ENCODE results near the gene CUTC. TPM values are rescaled to one million over a fixed set of nuclear protein-coding genes. Genes with fewer than 3 reads are reported as not detected.

Gene CUTC
- total and polyA plus RNA-seq, 10 donors = 25.2 to 50.5 (median 38.1) TPM

DNA sequence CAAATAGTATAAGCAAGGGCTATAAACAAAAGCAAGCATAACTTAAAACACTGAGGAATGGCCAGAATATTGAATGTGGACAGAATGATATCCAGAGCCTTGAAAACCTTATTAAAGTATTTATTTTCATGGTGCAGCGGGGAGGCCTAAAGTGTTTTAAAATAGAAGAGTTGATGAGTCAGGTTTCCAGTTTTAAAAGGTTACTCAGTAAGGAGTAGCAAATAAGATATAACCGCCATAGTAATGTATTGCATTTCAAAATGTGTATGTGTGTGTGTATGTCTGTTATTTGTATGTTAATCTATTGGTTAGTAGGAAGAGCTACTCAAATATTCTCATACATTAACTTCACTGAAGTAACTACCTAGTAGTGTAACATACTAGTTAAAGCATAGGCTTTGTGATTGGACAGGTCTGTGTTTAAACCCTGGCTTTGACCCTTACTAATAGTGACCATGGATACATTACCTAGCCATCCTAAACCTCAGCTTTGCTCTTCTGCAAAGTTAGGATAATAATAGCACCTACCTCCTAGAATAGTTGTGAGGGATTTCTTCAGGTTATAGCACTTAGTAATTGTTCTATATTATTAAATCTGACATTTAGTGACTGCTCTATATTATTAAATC lies 16.9 kb downstream of the CUTC start:
- no peaks in the 10 kb centered on the region for H3K27me3 ChIP-seq (replicated peaks in 1 of 7)
- no peaks in the 10 kb centered on the region for H3K9me3 ChIP-seq
- intact Hi-C loops (cut with DNase I; ENCODE audit: low total_unique reads) = no loop called here
- WGBS, 5 donors = 94 to 100% (median 98%) methylated on average over 2 of the region's 2 CpGs
- H3K4me1 ChIP-seq = peaks cover 0 to 12% (median 0%) of the 10 kb centered on the region in 6 donors
- no peak for DNase-seq
- peaks cover 8 to 100% (median 90%) of the 10 kb centered on the region in 6 donors for H3K36me3 ChIP-seq
- TF ChIP-seq, protein P1, sequence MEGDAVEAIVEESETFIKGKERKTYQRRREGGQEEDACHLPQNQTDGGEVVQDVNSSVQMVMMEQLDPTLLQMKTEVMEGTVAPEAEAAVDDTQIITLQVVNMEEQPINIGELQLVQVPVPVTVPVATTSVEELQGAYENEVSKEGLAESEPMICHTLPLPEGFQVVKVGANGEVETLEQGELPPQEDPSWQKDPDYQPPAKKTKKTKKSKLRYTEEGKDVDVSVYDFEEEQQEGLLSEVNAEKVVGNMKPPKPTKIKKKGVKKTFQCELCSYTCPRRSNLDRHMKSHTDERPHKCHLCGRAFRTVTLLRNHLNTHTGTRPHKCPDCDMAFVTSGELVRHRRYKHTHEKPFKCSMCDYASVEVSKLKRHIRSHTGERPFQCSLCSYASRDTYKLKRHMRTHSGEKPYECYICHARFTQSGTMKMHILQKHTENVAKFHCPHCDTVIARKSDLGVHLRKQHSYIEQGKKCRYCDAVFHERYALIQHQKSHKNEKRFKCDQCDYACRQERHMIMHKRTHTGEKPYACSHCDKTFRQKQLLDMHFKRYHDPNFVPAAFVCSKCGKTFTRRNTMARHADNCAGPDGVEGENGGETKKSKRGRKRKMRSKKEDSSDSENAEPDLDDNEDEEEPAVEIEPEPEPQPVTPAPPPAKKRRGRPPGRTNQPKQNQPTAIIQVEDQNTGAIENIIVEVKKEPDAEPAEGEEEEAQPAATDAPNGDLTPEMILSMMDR (IDR thresholded peaks at IDR 0.05 in 8 of 11, conservative IDR thresholded peaks at IDR 0.05 in 3 of 11) = no peak
- no peak for TF ChIP-seq POLR2A (IDR thresholded peaks at IDR 0.05)
- no peak for TF ChIP-seq POLR2AphosphoS5 (IDR thresholded peaks at IDR 0.05)
- H3K27ac ChIP-seq = no peak overlapping the region
- no peak overlapping the region for H3K4me3 ChIP-seq

DNA sequence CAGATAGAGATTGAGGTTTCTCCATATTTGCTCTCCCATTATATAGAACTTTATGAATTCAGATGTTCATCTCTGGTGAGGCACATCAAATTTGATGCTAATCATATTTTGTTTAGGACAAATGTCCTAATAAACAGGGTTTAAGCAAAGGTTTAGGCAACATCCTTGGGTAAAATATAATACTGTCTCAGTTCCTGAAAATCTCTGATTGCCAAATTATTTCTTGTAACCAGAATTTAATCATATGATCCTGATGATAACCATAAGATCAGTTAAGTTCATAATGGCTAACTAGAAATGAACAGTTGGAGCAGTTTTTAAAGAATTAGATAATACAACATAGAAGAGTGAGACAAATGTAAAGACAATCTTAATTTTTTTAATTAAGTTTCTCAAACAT lies 18.6 kb downstream of the CUTC start:
- intact Hi-C loops (cut with DNase I; ENCODE audit: low total_unique reads) = no loop called here
- no peak for TF ChIP-seq POLR2A (IDR thresholded peaks at IDR 0.05)
- TF ChIP-seq POLR2AphosphoS5 (IDR thresholded peaks at IDR 0.05) = no peak
- TF ChIP-seq, protein P1 (IDR thresholded peaks at IDR 0.05 in 8 of 11, conservative IDR thresholded peaks at IDR 0.05 in 3 of 11) = no peak
- Histone ChIP-seq H3K4me1 (peaks cover 0 to 12% (median 0%) of the 10 kb centered on the region in 6 donors), H3K9me3 (no peaks in the 10 kb centered on the region), H3K36me3 (peaks cover 4 to 100% (median 88%) of the 10 kb centered on the region in 6 donors), H3K27me3 (replicated peaks in 1 of 7) (no peaks in the 10 kb centered on the region), H3K4me3 (no peak overlapping the region), H3K27ac (no peak overlapping the region)
- no peak for DNase-seq

DNA sequence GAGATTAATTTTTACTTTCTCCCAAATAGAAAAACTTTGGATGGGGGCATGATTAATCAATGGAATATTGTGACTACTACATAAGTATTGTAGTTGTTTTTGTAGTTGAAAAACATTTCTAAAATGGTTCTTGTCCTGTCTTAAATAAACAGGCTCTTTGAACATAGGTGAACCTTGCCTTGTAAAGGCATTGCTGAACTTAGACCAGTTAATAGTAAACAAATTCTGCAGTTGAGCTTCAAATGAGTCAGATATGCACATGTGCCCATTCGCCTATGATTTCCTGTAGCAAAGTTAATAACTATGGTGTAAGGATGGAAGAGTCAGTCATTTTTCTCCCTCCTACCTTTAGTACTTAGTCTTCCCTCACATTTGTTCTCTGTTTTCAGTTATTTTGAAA lies 22.6 kb downstream of the CUTC start:
- WGBS, 5 donors = 81 to 100% (median 89%) methylated on average over 1 of the region's 1 CpG
- H3K4me3 ChIP-seq = no peak overlapping the region
- no peaks in the 10 kb centered on the region for H3K4me1 ChIP-seq
- no peak for DNase-seq
- H3K27me3 ChIP-seq (replicated peaks in 1 of 7) = no peaks in the 10 kb centered on the region
- intact Hi-C loops (cut with DNase I; ENCODE audit: low total_unique reads) = no loop called here
- no peaks in the 10 kb centered on the region for H3K9me3 ChIP-seq
- peaks cover 7 to 100% (median 84%) of the 10 kb centered on the region in 6 donors for H3K36me3 ChIP-seq
- TF ChIP-seq POLR2A (IDR thresholded peaks at IDR 0.05) (no peak), POLR2AphosphoS5 (IDR thresholded peaks at IDR 0.05) (no peak)
- TF ChIP-seq, protein P1 (IDR thresholded peaks at IDR 0.05 in 8 of 11, conservative IDR thresholded peaks at IDR 0.05 in 3 of 11) = no peak
- H3K27ac ChIP-seq = no peak overlapping the region

GRCh38 chr10:99756159-99756558 lies 24.1 kb downstream of the CUTC start:
- H3K9me3 ChIP-seq = no peaks in the 10 kb centered on the region
- H3K36me3 ChIP-seq = peaks cover 8 to 100% (median 85%) of the 10 kb centered on the region in 6 donors
- no peaks in the 10 kb centered on the region for H3K4me1 ChIP-seq
- H3K27me3 ChIP-seq (replicated peaks in 1 of 7) = no peaks in the 10 kb centered on the region
- H3K4me3 ChIP-seq = no peak overlapping the region
- 95 to 100% (median 100%) methylated on average over 1 of the region's 1 CpG for WGBS, 5 donors
- intact Hi-C loops (cut with DNase I; ENCODE audit: low total_unique reads) = no loop called here
- H3K27ac ChIP-seq = no peak overlapping the region
- DNase-seq = no peak
- TF ChIP-seq POLR2AphosphoS5 (IDR thresholded peaks at IDR 0.05) (no peak), POLR2A (IDR thresholded peaks at IDR 0.05) (no peak)
- TF ChIP-seq, protein P1 (IDR thresholded peaks at IDR 0.05 in 8 of 11, conservative IDR thresholded peaks at IDR 0.05 in 3 of 11) = no peak

All from spleen (tissue), 11 donors.